Endothelial cell of umbilical vein (primary cell): ENCODE measurements around the gene MRPL55. TPM values are rescaled to one million over a fixed set of nuclear protein-coding genes. Genes with fewer than 3 reads are reported as not detected.

Experiments
- BruUV-seq: library from RNA; stranded (reverse); fragments of 400-500 nt; replicated peaks from 2 replicates; lab custom pipeline; 2021; lab: Mats Ljungman, UMichigan
- CTCF ChIA-PET: fragments of 300-600, 350-600 bp; sonication (Branson Sonifier 250); formaldehyde crosslinking; loops from one replicate; lab custom pipeline; 2021; ENCODE audit warnings: antibody characterized with exemption, inconsistent platforms; lab: Charles Lee
- POLR2A ChIA-PET: fragments of 300-600, 350-600 bp; sonication (Branson Sonifier 250); formaldehyde crosslinking; loops from one replicate; lab custom pipeline; 2021; ENCODE audit warnings: antibody characterized with exemption, inconsistent platforms; lab: Charles Lee
- DNase-seq: peaks from one replicate; pipeline ENCODE4 v3.0.0-alpha.2; 2011; ENCODE audit warnings: low read depth, low spot score
- FAIRE-seq: peaks from 2 replicates; lab custom pipeline; 2011; peaks lifted over from hg19 to GRCh38; lab: Jason Lieb, UNC
- H2AFZ ChIP-seq: 2 replicates; pipeline ENCODE4 v1.6.0; 2012; ENCODE audit warnings: low read depth, low read length, control low read depth, inconsistent platforms
- H3K27ac ChIP-seq: 2 replicates; pipeline ENCODE4 v1.5.1; 2011; ENCODE audit warnings: low read depth, mild to moderate bottlenecking, control low read depth, low read length, moderate library complexity; ENCODE audit not compliant: insufficient read depth
- H3K27me3 ChIP-seq, 2 experiments: 2 replicates each; pipeline versions ENCODE4 v1.6.0 to v1.6.1; 2011; ENCODE audit warnings: low read length in 2 of 2, mixed read lengths in 1 of 2; ENCODE audit not compliant: control insufficient read depth in 2 of 2, insufficient read depth in 2 of 2
- H3K36me3 ChIP-seq, 2 experiments: 2 replicates in 1 of 2; 3 replicates in 1 of 2; pipeline ENCODE4 v1.5.1; 2011; ENCODE audit warnings: low read length in 2 of 2, mild to moderate bottlenecking in 1 of 2, moderate library complexity in 1 of 2; ENCODE audit not compliant: control insufficient read depth in 2 of 2, insufficient read depth in 2 of 2; ENCODE audit errors: extremely low read depth in 1 of 2
- H3K4me1 ChIP-seq: 3 replicates; pipeline ENCODE4 v1.5.1; 2011; ENCODE audit warnings: mild to moderate bottlenecking, low read length; ENCODE audit not compliant: control insufficient read depth, insufficient read depth; ENCODE audit errors: extremely low read depth
- H3K4me2 ChIP-seq: 2 replicates; pipeline ENCODE4 v1.6.1; 2011; ENCODE audit warnings: low read length, control low read depth, mixed read lengths; ENCODE audit not compliant: insufficient read depth
- H3K4me3 ChIP-seq, 3 experiments: fragments of 200-600 bp in 1 of 3; sonication (generic), shearing (Covaris generic) in 1 of 3; replicated peaks in 1 of 3; 2 replicates each; pipeline ENCODE4 v1.5.1; 2011 to 2016; ENCODE audit warnings: control low read depth in 3 of 3, low read length in 3 of 3, mild to moderate bottlenecking in 2 of 3, inconsistent platforms in 1 of 3, low read depth in 1 of 3, moderate library complexity in 1 of 3; ENCODE audit not compliant: insufficient read depth in 1 of 3
- H3K79me2 ChIP-seq: 2 replicates; pipeline ENCODE4 v1.6.0; 2012; ENCODE audit warnings: low read length, inconsistent platforms; ENCODE audit not compliant: control insufficient read depth, insufficient read depth
- H3K9ac ChIP-seq: replicated peaks from 2 replicates; pipeline ENCODE3; 2011; ENCODE audit warnings: low read length, control low read depth; ENCODE audit not compliant: insufficient read depth; ENCODE audit errors: extremely low read depth
- H3K9me1 ChIP-seq: replicated peaks from 3 replicates; pipeline ENCODE4 v1.6.0; 2011; ENCODE audit warnings: mild to moderate bottlenecking, low read length; ENCODE audit not compliant: control insufficient read depth, insufficient read depth; ENCODE audit errors: extremely low read depth
- H3K9me3 ChIP-seq: replicated peaks from 2 replicates; pipeline ENCODE4 v1.5.1; 2012; ENCODE audit warnings: low read length, inconsistent platforms; ENCODE audit not compliant: control insufficient read depth, insufficient read depth
- H4K20me1 ChIP-seq: replicated peaks from 2 replicates; pipeline ENCODE3; 2011; ENCODE audit warnings: mild to moderate bottlenecking, low read length; ENCODE audit not compliant: control insufficient read depth, insufficient read depth; ENCODE audit errors: extremely low read depth
- CTCF ChIP-seq, 2 donors: IDR thresholded peaks; 1 replicate in 1 of 2; 2 replicates in 1 of 2; pipeline ENCODE4 v1.5.1; 2011; ENCODE audit warnings: low read length in 2 of 2, mild to moderate bottlenecking in 2 of 2, moderate library complexity in 2 of 2, control low read depth in 1 of 2, inconsistent platforms in 1 of 2, low read depth in 1 of 2; ENCODE audit not compliant: insufficient read depth in 1 of 2; ENCODE audit errors: extremely low read depth in 1 of 2
- EZH2 ChIP-seq: IDR thresholded peaks from 2 replicates; pipeline ENCODE4 v1.6.1; 2012; ENCODE audit warnings: borderline replicate concordance, low read depth, mild to moderate bottlenecking, moderate library complexity, low read length, inconsistent platforms; ENCODE audit not compliant: severe bottlenecking
- FOS ChIP-seq: IDR thresholded peaks from 2 replicates; pipeline ENCODE4 v1.6.1; 2011; ENCODE audit warnings: mild to moderate bottlenecking, low read length, moderate library complexity, borderline replicate concordance; ENCODE audit not compliant: insufficient read depth
- GATA2 ChIP-seq: IDR thresholded peaks from 2 replicates; pipeline ENCODE4 v1.7.0; 2011; ENCODE audit warnings: low read depth, mild to moderate bottlenecking, moderate library complexity, mixed read lengths, low read length; ENCODE audit not compliant: insufficient read length, insufficient read depth
- JUN ChIP-seq: IDR thresholded peaks from 2 replicates; pipeline ENCODE4 v1.6.1; 2011; ENCODE audit warnings: borderline replicate concordance, low read depth; ENCODE audit not compliant: insufficient read length, insufficient read depth
- MAX ChIP-seq: IDR thresholded peaks from 2 replicates; pipeline ENCODE4 v1.6.1; 2011; ENCODE audit not compliant: insufficient read depth, insufficient read length
- MYC ChIP-seq: IDR thresholded peaks from one replicate; pipeline ENCODE4 v1.6.1; 2011; ENCODE audit warnings: mild to moderate bottlenecking, low read depth, low read length
- POLR2A ChIP-seq: IDR thresholded peaks from 2 replicates; pipeline ENCODE4 v1.6.1; 2012; ENCODE audit warnings: low read depth, mild to moderate bottlenecking, control low read depth, low read length
- POLR2AphosphoS5 ChIP-seq: IDR thresholded peaks from 2 replicates; pipeline ENCODE4 v1.6.1; 2012; ENCODE audit warnings: low read depth, mild to moderate bottlenecking, control low read depth, low read length, moderate library complexity; ENCODE audit not compliant: insufficient read depth
- dilution Hi-C: fragments of 300-500 bp; cut with MboI; formaldehyde crosslinking; loops from one replicate; pipeline ENCODE4 v1.15.0; 2019; ENCODE audit warnings: low sequenced_read_pairs; ENCODE audit not compliant: extremely low pct_ligation_motif_present
- intact Hi-C: fragments of 100-400 bp; cut with micrococcal nuclease; formaldehyde crosslinking; loops from one replicate; pipeline ENCODE4 v1.10.0; 2022
- polyA plus RNA-seq, 4 experiments: library from polyadenylated mRNA; depleted of rRNA in 3 of 4; stranded (reverse) in 3 of 4; unstranded in 1 of 4; fragments of >200 nt; gene quantifications; 2 replicates each; pipeline versions ENCODE4 v1.2.1 to v1.2.3, GENCODE V29; 2011 to 2012; ENCODE audit warnings: missing spikeins in 1 of 4
- total RNA-seq: library from RNA; stranded (reverse); gene quantifications from 2 replicates; pipeline ENCODE4 v1.2.3, GENCODE V29; 2021

The MRPL55 gene
- total and polyA plus RNA-seq, 2 donors (not counting 3 experiments of a cell fraction or from before 2014, with no cell fraction given) = 58.7 to 155 TPM

- POLR2A ChIA-PET = no interaction called here
Observed at GRCh38 chr1:228157729-228158126, 48.6 kb upstream of the MRPL55 start.

More at GRCh38 chr1:228157729-228158126, 48.6 kb upstream of the MRPL55 start:
- CTCF ChIA-PET = no interaction called here
- no peak overlapping the region for H2AFZ ChIP-seq
- dilution Hi-C loops = no loop called here
- TF ChIP-seq FOS (no peak), POLR2A (no peak), POLR2AphosphoS5 (no peak), GATA2 (no peak), MAX (no peak), JUN (no peak), CTCF (IDR thresholded peaks at IDR 0.05; ENCODE audit: extremely low read depth in 1 of 2, insufficient read depth in 1 of 2, low read depth in 1 of 2, low read length in 2 of 2) (no peak), MYC (no peak), EZH2 (no peak)
- no peaks in the 10 kb centered on the region for H3K36me3 ChIP-seq
- H3K27me3 ChIP-seq = no peaks in the 10 kb centered on the region
- FAIRE-seq (no peak), DNase-seq (no peak)
- no peak overlapping the region for H3K27ac ChIP-seq
- H3K9me1 ChIP-seq = no peaks in the 10 kb centered on the region
- intact Hi-C loops = no loop called here
- H3K4me3 ChIP-seq = no peak overlapping the region
- no peak overlapping the region for H3K4me2 ChIP-seq
- no peaks in the 10 kb centered on the region for H3K79me2 ChIP-seq
- peaks cover 12% of the 10 kb centered on the region for H3K4me1 ChIP-seq
- no peak overlapping the region for H3K9ac ChIP-seq
- no TSS peak for BruUV-seq
- H3K9me3 ChIP-seq = no peaks in the 10 kb centered on the region
- H4K20me1 ChIP-seq = no peaks in the 10 kb centered on the region
